Cardiac septum (tissue), 1 donor: ENCODE measurements around the gene TTC33. TPM values are rescaled to one million over a fixed set of nuclear protein-coding genes. Genes with fewer than 3 reads are reported as not detected.

Experiments used
- DNase-seq: peaks from one replicate; pipeline ENCODE4 v3.0.0-alpha.2; 2020; ENCODE audit warnings: low spot score
- intact Hi-C: fragments of 100-400 bp; cut with DNase I; formaldehyde crosslinking; loops from one replicate; pipeline ENCODE4 v1.14.0; 2022
- total RNA-seq: library from RNA; stranded (reverse); fragmentation: NEBNext Ultra II Directional; extraction: Animal tissue kit (Norgen Biotek cat#: 25700); gene quantifications from one replicate; pipeline ENCODE4 v1.2.1, GENCODE V29; 2021
- donor health status: DM: no; HTN: no; CAD: no.

The TTC33 gene
- total RNA-seq, 1 donor from 2014 or later = 19.1 TPM

- intact Hi-C loops = no loop called here
- no peak for DNase-seq
Measured at GRCh38 chr5:40483316-40483715, 272.4 kb downstream of the TTC33 start.

GRCh38 chr5:40481241-40481640 lies 274.5 kb downstream of the TTC33 start:
- intact Hi-C loops = no loop called here
- no peak for DNase-seq

- DNase-seq = no peak
- intact Hi-C loops = no loop called here
Measured at GRCh38 chr5:40480392-40480791, 275.4 kb downstream of the TTC33 start.

DNA sequence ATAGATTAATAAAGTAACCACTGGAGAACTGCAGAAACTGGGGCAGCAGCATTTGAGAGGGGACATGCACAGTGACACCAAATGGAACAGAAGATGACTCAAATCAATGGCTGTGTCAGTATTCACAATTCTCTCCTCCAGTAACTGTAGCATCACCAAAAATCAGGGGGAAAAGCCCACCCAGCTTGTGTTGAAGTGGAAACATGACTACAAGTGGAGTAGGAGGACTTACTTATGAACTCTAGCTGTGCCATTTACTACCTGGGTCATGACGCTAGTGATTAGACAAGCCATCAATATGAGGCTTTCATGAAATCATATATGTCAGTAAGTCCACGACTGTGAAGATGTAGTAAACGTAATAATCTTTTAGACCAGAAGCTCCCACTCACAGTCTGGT lies 275.8 kb downstream of the TTC33 start:
- no peak for DNase-seq
- intact Hi-C loops = no loop called here

DNA sequence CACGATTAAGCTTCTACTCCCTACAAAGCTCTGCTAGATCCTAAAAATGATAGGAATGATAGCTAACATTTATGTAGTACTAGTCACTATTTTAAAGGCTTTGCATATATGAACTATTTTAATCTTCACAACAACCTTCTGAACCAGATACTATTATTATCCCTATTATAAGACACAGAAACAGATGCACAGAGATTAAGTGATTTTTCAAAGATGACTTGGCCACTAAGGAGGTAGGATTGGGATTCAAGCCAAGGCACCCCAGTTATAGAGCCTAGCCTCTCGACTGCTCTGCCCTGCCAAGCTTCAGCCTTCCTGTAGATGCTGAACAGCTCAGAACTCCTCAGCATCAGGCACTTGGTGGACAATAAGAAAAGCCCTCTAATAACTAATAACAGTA lies 277.0 kb downstream of the TTC33 start:
- DNase-seq = no peak
- intact Hi-C loops = no loop called here

GRCh38 chr5:40477856-40478546 lies 277.8 kb downstream of the TTC33 start:
- DNase-seq = no peak
- intact Hi-C loops = no loop called here

DNA sequence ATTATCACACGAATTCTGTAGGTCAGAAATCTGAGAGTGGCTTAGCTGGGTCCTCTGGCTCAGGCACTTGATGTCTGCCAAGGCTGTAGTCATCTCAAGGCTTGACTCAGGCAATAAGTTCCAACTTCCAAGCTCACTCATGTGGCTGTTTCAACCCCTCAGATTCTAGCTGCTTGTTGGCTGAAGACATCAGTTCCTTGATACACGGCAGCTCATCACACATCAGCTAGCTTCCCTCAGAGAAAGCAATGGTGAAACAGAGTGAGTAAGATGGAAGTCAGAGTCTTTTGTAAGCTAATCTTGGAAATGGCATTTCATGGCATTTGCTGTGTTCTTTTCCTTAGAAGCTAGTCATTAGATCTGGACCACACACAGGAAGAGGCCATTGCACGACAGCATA lies 280.2 kb downstream of the TTC33 start:
- intact Hi-C loops = no loop called here
- no peak for DNase-seq

- intact Hi-C loops = no loop called here
- no peak for DNase-seq
Measured at GRCh38 chr5:40474250-40474649, 281.5 kb downstream of the TTC33 start.

- intact Hi-C loops = no loop called here
- DNase-seq = no peak
Measured at GRCh38 chr5:40465416-40465815, 290.3 kb downstream of the TTC33 start.

GRCh38 chr5:40464511-40464910 lies 291.2 kb downstream of the TTC33 start:
- DNase-seq = no peak
- intact Hi-C loops = no loop called here

Other genes with a start within 250 kb of the TTC33 start
- gene PTGER4, start 76.0 kb downstream of the TTC33 start, total RNA-seq = 6.1 TPM
- gene PRKAA1, start 42.4 kb upstream of the TTC33 start, total RNA-seq = 50.5 TPM
- gene RPL37, start 79.3 kb upstream of the TTC33 start, total RNA-seq = 510 TPM
- gene CARD6, start 85.4 kb upstream of the TTC33 start, total RNA-seq = 6.2 TPM
- 84.1 TPM for gene C7, start 153.5 kb upstream of the TTC33 start, total RNA-seq